HG02938 (cell line): ENCODE results near the gene ADH7.

Experiments used
- ATAC-seq: cut with Tn5 transposase; IDR thresholded peaks from one replicate; pipeline ENCODE4 v1.9.1; 2021; ENCODE audit warnings: mild to moderate bottlenecking, moderate library complexity; ENCODE audit not compliant: unreplicated experiment

ADH7 gene

GRCh38 chr4:99435154-99435553 is at the start of gene ADH7:
ADH7 (minus strand) TSS chr4:99435342; CDS start chr4:99435233, 109 bp downstream.
- ATAC-seq: no peak

- no peak for ATAC-seq
Measured at GRCh38 chr4:99483636-99484035, 48.5 kb upstream of the ADH7 start.

- ATAC-seq: no peak
Measured at GRCh38 chr4:99473131-99473530, 38.0 kb upstream of the ADH7 start.

GRCh38 chr4:99471896-99472295 is 36.8 kb upstream of the ADH7 start:
- ATAC-seq: no peak

GRCh38 chr4:99471349-99471748 is 36.2 kb upstream of the ADH7 start:
- ATAC-seq: no peak

GRCh38 chr4:99468889-99469288 is 33.7 kb upstream of the ADH7 start:
- no peak for ATAC-seq

GRCh38 chr4:99467887-99468286 is 32.7 kb upstream of the ADH7 start:
- no peak for ATAC-seq

GRCh38 chr4:99463566-99463965 is 28.4 kb upstream of the ADH7 start:
- no peak for ATAC-seq

GRCh38 chr4:99462875-99463464 is 27.8 kb upstream of the ADH7 start:
- peak; percentile 93 for ATAC-seq

- no peak for ATAC-seq
Measured at GRCh38 chr4:99461623-99462401, 26.7 kb upstream of the ADH7 start.

- no peak for ATAC-seq
Measured at GRCh38 chr4:99459546-99460042, 24.5 kb upstream of the ADH7 start.

GRCh38 chr4:99458911-99459447 is 23.8 kb upstream of the ADH7 start:
- no peak for ATAC-seq

GRCh38 chr4:99457676-99458075 is 22.5 kb upstream of the ADH7 start:
- no peak for ATAC-seq

GRCh38 chr4:99457270-99457669 is 22.1 kb upstream of the ADH7 start:
- no peak for ATAC-seq

GRCh38 chr4:99447513-99447912 is 12.4 kb upstream of the ADH7 start:
- ATAC-seq: peak; percentile 18

GRCh38 chr4:99447079-99447478 is 11.9 kb upstream of the ADH7 start:
- ATAC-seq: peak; percentile 95

- ATAC-seq: no peak
Measured at GRCh38 chr4:99438405-99438780, 3.3 kb upstream of the ADH7 start.

- no peak for ATAC-seq
Measured at GRCh38 chr4:99437723-99438404, 2.7 kb upstream of the ADH7 start.

- no peak for ATAC-seq
Measured at GRCh38 chr4:99436976-99437722, 2.0 kb upstream of the ADH7 start.

GRCh38 chr4:99436462-99436861 is 1.3 kb upstream of the ADH7 start:
- no peak for ATAC-seq

- no peak for ATAC-seq
Measured at GRCh38 chr4:99430106-99430505, 5.0 kb downstream of the ADH7 start.
